Panc1 (cell line): ENCODE data around the gene GANAB. TPM values are rescaled to one million over a fixed set of nuclear protein-coding genes. Genes with fewer than 3 reads are reported as not detected.

ENCODE experiments used
- ATAC-seq: fragments of 200-7000 bp; cut with Tn5 transposase; 2 replicates; pipeline ENCODE4 v1.9.1; 2020; ENCODE audit warnings: mild to moderate bottlenecking, moderate library complexity
- BruUV-seq: library from RNA; stranded (reverse); fragments of 400-500 nt; replicated peaks from 2 replicates; lab custom pipeline; 2021; lab: Mats Ljungman, UMichigan
- CTCF ChIA-PET: fragments of 300-600 bp; sonication (Branson Sonifier 250); formaldehyde crosslinking; loops from one replicate; lab custom pipeline; 2022; ENCODE audit warnings: antibody characterized with exemption; lab: Charles Lee
- POLR2A ChIA-PET: fragments of 300-600 bp; sonication (Branson Sonifier 250); formaldehyde crosslinking; loops from one replicate; lab custom pipeline; 2022; ENCODE audit warnings: antibody characterized with exemption; lab: Charles Lee
- DNase-seq: peaks from one replicate; pipeline ENCODE4 v3.0.0-alpha.2; 2010; ENCODE audit warnings: low read depth, low spot score
- H3K27ac ChIP-seq: 2 replicates; pipeline ENCODE4 v1.5.1; 2011; ENCODE audit warnings: mild to moderate bottlenecking, low read length, inconsistent platforms
- H3K27me3 ChIP-seq: fragments of 200-500 bp; sonication (Bioruptor generic); 2 replicates; pipeline ENCODE4 v1.6.0; 2014; ENCODE audit warnings: low read length, inconsistent platforms; ENCODE audit not compliant: control insufficient read depth, insufficient read depth
- H3K36me3 ChIP-seq: fragments of 200-500 bp; sonication (Bioruptor generic); 2 replicates; pipeline ENCODE4 v1.5.1; 2014; ENCODE audit warnings: inconsistent platforms, mild to moderate bottlenecking, low read length, moderate library complexity; ENCODE audit not compliant: control insufficient read depth, insufficient read depth
- H3K4me1 ChIP-seq: 2 replicates; pipeline ENCODE4 v1.5.1; 2011; ENCODE audit warnings: inconsistent platforms, mild to moderate bottlenecking, low read length, moderate library complexity; ENCODE audit not compliant: control insufficient read depth, insufficient read depth
- H3K4me3 ChIP-seq, 2 experiments: 2 replicates each; pipeline ENCODE4 v1.5.1; 2011 to 2012; ENCODE audit warnings: low read depth in 2 of 2, low read length in 2 of 2, mild to moderate bottlenecking in 2 of 2, inconsistent platforms in 1 of 2, moderate library complexity in 1 of 2
- H3K9me3 ChIP-seq: fragments of 200-500 bp; sonication (Bioruptor generic); 2 replicates; pipeline ENCODE4 v1.5.1; 2014; ENCODE audit warnings: low read depth, mild to moderate bottlenecking, inconsistent platforms, low read length, moderate library complexity; ENCODE audit not compliant: control insufficient read depth, insufficient read depth
- POLR2AphosphoS5 ChIP-seq: IDR thresholded peaks from 2 replicates; pipeline ENCODE4 v1.6.1; 2012; ENCODE audit warnings: mild to moderate bottlenecking, low read depth, low read length, moderate library complexity
- SIN3A ChIP-seq: IDR thresholded peaks from 2 replicates; pipeline ENCODE4 v1.6.1; 2012; ENCODE audit warnings: low read depth, mild to moderate bottlenecking, low read length, moderate library complexity, borderline replicate concordance; ENCODE audit not compliant: insufficient read depth
- TCF7L2 ChIP-seq: IDR thresholded peaks from 2 replicates; pipeline ENCODE4 v1.6.1; 2011; ENCODE audit warnings: mild to moderate bottlenecking, low read depth, low read length, inconsistent platforms
- in situ Hi-C: cut with HindIII; loops from 2 replicates; pipeline ENCODE4 v1.10.0; 2016; ENCODE audit warnings: low sequenced_read_pairs, low pct_unique_long_range_greater_than_20kb
- intact Hi-C: fragments of 100-400 bp; cut with micrococcal nuclease; formaldehyde crosslinking; loops from one replicate; pipeline ENCODE4 v1.10.0; 2022; ENCODE audit not compliant: unreplicated experiment
- total RNA-seq: library from RNA; stranded (reverse); gene quantifications from one replicate; pipeline ENCODE4 v1.2.1, GENCODE V29; 2021; ENCODE audit not compliant: unreplicated experiment
- TF ChIP-seq, protein P1 (sequence below): fragments of 450-650 bp; IDR thresholded peaks from 2 replicates; pipeline ENCODE4 v1.5.1; 2017; ENCODE audit warnings: mild to moderate bottlenecking
- TF ChIP-seq, protein P2 (sequence below), 2 experiments: IDR thresholded peaks; 2 replicates each; pipeline ENCODE4 v1.6.1; 2011 to 2012; ENCODE audit warnings: low read depth in 2 of 2, control low read depth in 1 of 2, low read length in 1 of 2, mild to moderate bottlenecking in 1 of 2, moderate library complexity in 1 of 2; ENCODE audit not compliant: insufficient read depth in 1 of 2

The GANAB gene
- total RNA-seq, 1 experiment from 2014 or later = 415 TPM

DNA sequence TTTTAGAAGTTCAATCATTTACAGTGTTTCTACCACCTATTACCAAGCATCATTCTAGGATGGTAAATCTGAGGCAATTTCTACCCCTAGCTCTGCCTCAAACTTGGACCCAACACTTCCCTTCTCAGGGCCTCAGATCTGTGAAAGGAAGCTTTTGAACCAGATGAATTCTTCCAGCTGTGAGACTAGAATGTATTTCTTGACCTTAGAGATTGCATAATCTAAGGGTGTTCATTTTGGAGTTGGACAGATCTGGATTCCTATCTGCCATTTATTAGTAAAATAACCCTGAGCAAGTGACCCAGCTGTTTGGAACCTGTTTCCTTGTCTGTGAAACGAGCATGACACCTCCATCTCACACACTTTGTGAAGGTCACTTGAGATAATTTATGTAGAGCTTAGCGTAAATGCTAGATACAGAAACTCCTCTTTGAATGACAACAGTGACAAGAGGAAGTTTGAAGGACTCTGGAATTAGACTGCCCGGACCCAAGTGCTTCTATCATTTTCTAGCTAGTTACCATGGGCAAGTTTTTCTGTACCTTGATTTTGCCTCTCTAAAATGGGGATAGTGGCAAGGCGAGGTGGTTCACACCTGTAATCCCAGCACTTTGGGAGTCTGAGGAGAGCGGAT, 10.5 kb upstream of the GANAB start:
- CTCF ChIA-PET = interaction anchor here (0.6 kb wide), 2 partner anchors 26 to 103 kb away, joined by 3 to 7 read pairs; no protein-coding TSS in a partner anchor

DNA sequence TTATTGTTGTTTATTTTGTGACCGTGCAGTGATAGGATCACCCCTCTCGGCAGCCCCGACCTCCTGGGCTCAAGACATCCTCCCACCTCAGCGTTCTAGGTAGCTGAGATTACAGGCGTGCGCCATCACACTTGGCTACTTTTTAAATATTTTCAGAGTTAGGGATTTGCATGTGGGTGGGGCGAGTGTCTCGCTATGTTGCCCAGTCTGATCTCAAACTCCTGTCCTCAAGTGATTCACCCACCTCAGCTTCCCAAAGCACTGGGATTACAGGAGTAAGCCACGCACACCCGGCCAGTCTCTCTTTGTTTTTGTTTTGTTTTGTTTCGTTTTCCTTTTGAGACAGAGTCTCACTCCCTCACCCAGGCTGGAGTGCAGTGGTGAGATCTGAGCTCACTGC, 7.9 kb upstream of the GANAB start:
- no TSS peak for BruUV-seq
- Histone ChIP-seq H3K36me3 (0 out of 2 replicates have a peak, but pooled peaks cover 5% of the 10 kb centered on the region), H3K27ac (peak overlapping the region; percentile 10), H3K9me3 (no peaks in the 10 kb centered on the region), H3K4me3 (peak overlapping the region; percentile 29 to 93; a peak in 2 of 4 replicates), H3K4me1 (no peaks in the 10 kb centered on the region; the same call in 1 of the 2 replicates), H3K27me3 (no peaks in the 10 kb centered on the region)
- POLR2A ChIA-PET = interaction anchor here (1.9 kb wide), 1 partner anchor 11 kb away, joined by 10 read pairs; the partner anchor contains the start of genes C11orf98 and CSKMT
- DNase-seq = no peak
- CTCF ChIA-PET = interaction anchor here (0.6 kb wide), 1 partner anchor 483 kb away, joined by 7 read pairs; no protein-coding TSS in a partner anchor
- no peak for TF ChIP-seq TCF7L2
- no peak for TF ChIP-seq SIN3A
- TF ChIP-seq, protein P1, sequence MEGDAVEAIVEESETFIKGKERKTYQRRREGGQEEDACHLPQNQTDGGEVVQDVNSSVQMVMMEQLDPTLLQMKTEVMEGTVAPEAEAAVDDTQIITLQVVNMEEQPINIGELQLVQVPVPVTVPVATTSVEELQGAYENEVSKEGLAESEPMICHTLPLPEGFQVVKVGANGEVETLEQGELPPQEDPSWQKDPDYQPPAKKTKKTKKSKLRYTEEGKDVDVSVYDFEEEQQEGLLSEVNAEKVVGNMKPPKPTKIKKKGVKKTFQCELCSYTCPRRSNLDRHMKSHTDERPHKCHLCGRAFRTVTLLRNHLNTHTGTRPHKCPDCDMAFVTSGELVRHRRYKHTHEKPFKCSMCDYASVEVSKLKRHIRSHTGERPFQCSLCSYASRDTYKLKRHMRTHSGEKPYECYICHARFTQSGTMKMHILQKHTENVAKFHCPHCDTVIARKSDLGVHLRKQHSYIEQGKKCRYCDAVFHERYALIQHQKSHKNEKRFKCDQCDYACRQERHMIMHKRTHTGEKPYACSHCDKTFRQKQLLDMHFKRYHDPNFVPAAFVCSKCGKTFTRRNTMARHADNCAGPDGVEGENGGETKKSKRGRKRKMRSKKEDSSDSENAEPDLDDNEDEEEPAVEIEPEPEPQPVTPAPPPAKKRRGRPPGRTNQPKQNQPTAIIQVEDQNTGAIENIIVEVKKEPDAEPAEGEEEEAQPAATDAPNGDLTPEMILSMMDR = no peak
- TF ChIP-seq, protein P2, sequence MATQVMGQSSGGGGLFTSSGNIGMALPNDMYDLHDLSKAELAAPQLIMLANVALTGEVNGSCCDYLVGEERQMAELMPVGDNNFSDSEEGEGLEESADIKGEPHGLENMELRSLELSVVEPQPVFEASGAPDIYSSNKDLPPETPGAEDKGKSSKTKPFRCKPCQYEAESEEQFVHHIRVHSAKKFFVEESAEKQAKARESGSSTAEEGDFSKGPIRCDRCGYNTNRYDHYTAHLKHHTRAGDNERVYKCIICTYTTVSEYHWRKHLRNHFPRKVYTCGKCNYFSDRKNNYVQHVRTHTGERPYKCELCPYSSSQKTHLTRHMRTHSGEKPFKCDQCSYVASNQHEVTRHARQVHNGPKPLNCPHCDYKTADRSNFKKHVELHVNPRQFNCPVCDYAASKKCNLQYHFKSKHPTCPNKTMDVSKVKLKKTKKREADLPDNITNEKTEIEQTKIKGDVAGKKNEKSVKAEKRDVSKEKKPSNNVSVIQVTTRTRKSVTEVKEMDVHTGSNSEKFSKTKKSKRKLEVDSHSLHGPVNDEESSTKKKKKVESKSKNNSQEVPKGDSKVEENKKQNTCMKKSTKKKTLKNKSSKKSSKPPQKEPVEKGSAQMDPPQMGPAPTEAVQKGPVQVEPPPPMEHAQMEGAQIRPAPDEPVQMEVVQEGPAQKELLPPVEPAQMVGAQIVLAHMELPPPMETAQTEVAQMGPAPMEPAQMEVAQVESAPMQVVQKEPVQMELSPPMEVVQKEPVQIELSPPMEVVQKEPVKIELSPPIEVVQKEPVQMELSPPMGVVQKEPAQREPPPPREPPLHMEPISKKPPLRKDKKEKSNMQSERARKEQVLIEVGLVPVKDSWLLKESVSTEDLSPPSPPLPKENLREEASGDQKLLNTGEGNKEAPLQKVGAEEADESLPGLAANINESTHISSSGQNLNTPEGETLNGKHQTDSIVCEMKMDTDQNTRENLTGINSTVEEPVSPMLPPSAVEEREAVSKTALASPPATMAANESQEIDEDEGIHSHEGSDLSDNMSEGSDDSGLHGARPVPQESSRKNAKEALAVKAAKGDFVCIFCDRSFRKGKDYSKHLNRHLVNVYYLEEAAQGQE (IDR thresholded peaks at IDR 0.05; ENCODE audit: insufficient read depth in 1 of 2, low read depth in 2 of 2, low read length in 1 of 2) = no peak
- TF ChIP-seq POLR2AphosphoS5 = no peak
- intact Hi-C loops (no loop called here), in situ Hi-C loops (no loop called here)
- ATAC-seq = no peak

More for the DNA sequence above, 10.5 kb upstream of the GANAB start:
- no TSS peak for BruUV-seq
- POLR2A ChIA-PET = no interaction called here
- in situ Hi-C loops = no loop called here
- H3K27me3 ChIP-seq = no peaks in the 10 kb centered on the region
- no peaks in the 10 kb centered on the region for H3K4me1 ChIP-seq
- no peak overlapping the region for H3K27ac ChIP-seq
- intact Hi-C loops = no loop called here
- ATAC-seq (no peak), DNase-seq (no peak)
- H3K4me3 ChIP-seq = no peak overlapping the region
- TF ChIP-seq TCF7L2 (no peak), POLR2AphosphoS5 (no peak)
- TF ChIP-seq, protein P1 = no peak
- peaks cover 8% of the 10 kb centered on the region; the same call in 1 of the 2 replicates for H3K36me3 ChIP-seq
- H3K9me3 ChIP-seq = no peaks in the 10 kb centered on the region
